Esophagus muscularis mucosa (tissue), 4 donors: ENCODE results near the gene GMDS.

ENCODE experiments used
- EP300 ChIP-seq: sonication (generic); formaldehyde crosslinking; IDR thresholded peaks from one replicate; pipeline ENCODE4 v1.6.1; 2017; ENCODE audit warnings: antibody characterized with exemption
- POLR2A ChIP-seq: fragments of 450-650 bp; IDR thresholded peaks from one replicate; pipeline ENCODE4 v1.6.1; 2017; ENCODE audit warnings: antibody characterized with exemption, moderate library complexity, mild to moderate bottlenecking, low read depth
- TF ChIP-seq, protein P1 (sequence below), 3 experiments: fragments of 200-600 bp in 2 of 3; fragments of 450-650 bp in 1 of 3; sonication (generic) in 2 of 3; IDR thresholded peaks; one replicate each; pipeline ENCODE4 v1.5.1; 2017 to 2019; ENCODE audit warnings: antibody characterized with exemption in 3 of 3, mild to moderate bottlenecking in 2 of 3, moderate library complexity in 1 of 3

DNA sequence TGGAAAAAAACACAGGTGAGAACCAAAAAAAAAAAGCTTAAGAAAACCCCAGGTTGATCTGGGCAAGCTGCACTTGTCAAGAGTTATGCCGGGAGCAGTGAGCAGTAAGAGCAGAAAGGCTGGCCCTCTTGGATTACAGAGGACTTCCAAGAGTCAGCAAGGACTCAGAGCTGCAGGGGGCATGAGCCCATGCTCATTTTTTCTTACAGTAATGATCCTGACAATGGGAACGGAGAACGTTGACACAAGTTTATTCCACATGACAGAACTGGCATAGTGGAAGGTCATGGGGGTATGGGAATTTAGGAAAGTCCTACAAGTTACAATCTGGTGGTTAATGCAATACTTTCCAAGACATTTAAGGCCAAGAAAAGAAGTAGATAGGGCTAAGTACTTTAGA, 256.6 kb downstream of the GMDS start:
- TF ChIP-seq EP300 (no peak), POLR2A (no peak)
- TF ChIP-seq, protein P1, sequence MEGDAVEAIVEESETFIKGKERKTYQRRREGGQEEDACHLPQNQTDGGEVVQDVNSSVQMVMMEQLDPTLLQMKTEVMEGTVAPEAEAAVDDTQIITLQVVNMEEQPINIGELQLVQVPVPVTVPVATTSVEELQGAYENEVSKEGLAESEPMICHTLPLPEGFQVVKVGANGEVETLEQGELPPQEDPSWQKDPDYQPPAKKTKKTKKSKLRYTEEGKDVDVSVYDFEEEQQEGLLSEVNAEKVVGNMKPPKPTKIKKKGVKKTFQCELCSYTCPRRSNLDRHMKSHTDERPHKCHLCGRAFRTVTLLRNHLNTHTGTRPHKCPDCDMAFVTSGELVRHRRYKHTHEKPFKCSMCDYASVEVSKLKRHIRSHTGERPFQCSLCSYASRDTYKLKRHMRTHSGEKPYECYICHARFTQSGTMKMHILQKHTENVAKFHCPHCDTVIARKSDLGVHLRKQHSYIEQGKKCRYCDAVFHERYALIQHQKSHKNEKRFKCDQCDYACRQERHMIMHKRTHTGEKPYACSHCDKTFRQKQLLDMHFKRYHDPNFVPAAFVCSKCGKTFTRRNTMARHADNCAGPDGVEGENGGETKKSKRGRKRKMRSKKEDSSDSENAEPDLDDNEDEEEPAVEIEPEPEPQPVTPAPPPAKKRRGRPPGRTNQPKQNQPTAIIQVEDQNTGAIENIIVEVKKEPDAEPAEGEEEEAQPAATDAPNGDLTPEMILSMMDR (IDR thresholded peaks at IDR 0.05) = no peak
